Mammary epithelial cell (primary cell): Measurements from ENCODE around the gene TCOF1.

Experiments
- CTCF ChIP-seq, 2 donors: IDR thresholded peaks in 1 of 2; conservative IDR thresholded peaks in 1 of 2; 2 replicates each; pipeline ENCODE4 v1.5.1; 2011 to 2012; ENCODE audit warnings: inconsistent platforms in 2 of 2, low read length in 2 of 2, mild to moderate bottlenecking in 2 of 2, control low read depth in 1 of 2, low read depth in 1 of 2; ENCODE audit not compliant: insufficient read depth in 1 of 2; ENCODE audit errors: extremely low read depth in 1 of 2
- EZH2 ChIP-seq: IDR thresholded peaks from 2 replicates; pipeline ENCODE4 v1.6.1; 2012; ENCODE audit warnings: low read length, inconsistent platforms, borderline replicate concordance

- no peak for TF ChIP-seq CTCF (conservative IDR thresholded peaks at IDR 0.05 in 1 of 2, IDR thresholded peaks at IDR 0.05 in 1 of 2; ENCODE audit: extremely low read depth in 1 of 2, insufficient read depth in 1 of 2, low read depth in 1 of 2, low read length in 2 of 2)
- TF ChIP-seq EZH2, result no peak
These were observed 74.1 kb downstream of the TCOF1 start for GRCh38 chr5:150431574-150431973.
